ENCODE measurements around the gene AFAP1L2. TPM values are rescaled to one million over a fixed set of nuclear protein-coding genes. Genes with fewer than 3 reads are reported as not detected.

Gene AFAP1L2
- total RNA-seq, 2 experiments from 2014 or later = 0.36 to 0.50 TPM

GRCh38 chr10:114276671-114277070 is 127.6 kb downstream of the AFAP1L2 start:
- POLR2A ChIA-PET = interaction anchor here (0.8 kb wide), 1 partner anchor 31 kb away, joined by 3 read pairs; no protein-coding TSS in a partner anchor

GRCh38 chr10:114276066-114276465 is 128.2 kb downstream of the AFAP1L2 start:
- no peak overlapping the region for H3K27ac ChIP-seq (ENCODE audit: low read depth in 1 of 2, low read length in 2 of 2)
- Mint-ChIP-seq H3K27ac (no peak overlapping the region), H3K4me3 (no peak overlapping the region), H3K36me3 (ENCODE audit: low read depth) (no peaks in the 10 kb centered on the region), H3K4me1 (ENCODE audit: low read depth) (no peaks in the 10 kb centered on the region), H3K27me3 (peaks cover 5% of the 10 kb centered on the region), H3K9me3 (no peaks in the 10 kb centered on the region)
- CTCF ChIA-PET = no interaction called here
- POLR2A ChIA-PET = no interaction called here
- TF ChIP-seq CTCF (IDR thresholded peaks at IDR 0.05) = no peak
- H3K4me3 ChIP-seq (ENCODE audit: low read length) = no peak overlapping the region
- no peaks in the 10 kb centered on the region for H3K4me1 ChIP-seq (ENCODE audit: insufficient read depth, low read length)
- no peaks in the 10 kb centered on the region for H3K27me3 ChIP-seq (ENCODE audit: control insufficient read depth in 1 of 2, insufficient read depth in 2 of 2, low read length in 2 of 2)
- H3K9me3 ChIP-seq (ENCODE audit: control insufficient read depth in 1 of 2, insufficient read depth in 1 of 2, low read length in 2 of 2) = no peaks in the 10 kb centered on the region
- ATAC-seq (ENCODE audit: poor library complexity) (no peak), DNase-seq (no peak)
- H3K36me3 ChIP-seq (ENCODE audit: insufficient read depth, low read length) = no peaks in the 10 kb centered on the region
- intact Hi-C loops (cut with DNase I, micrococcal nuclease) = no loop called here

More at GRCh38 chr10:114276671-114277070, 127.6 kb downstream of the AFAP1L2 start:
- Mint-ChIP-seq H3K36me3 (ENCODE audit: low read depth) (no peaks in the 10 kb centered on the region), H3K9me3 (no peaks in the 10 kb centered on the region), H3K27me3 (peaks cover 5% of the 10 kb centered on the region), H3K4me1 (ENCODE audit: low read depth) (no peaks in the 10 kb centered on the region), H3K27ac (no peak overlapping the region), H3K4me3 (no peak overlapping the region)
- DNase-seq = no peak
- no peak for TF ChIP-seq CTCF (IDR thresholded peaks at IDR 0.05)
- Histone ChIP-seq H3K4me1 (ENCODE audit: insufficient read depth, low read length) (no peaks in the 10 kb centered on the region), H3K36me3 (ENCODE audit: insufficient read depth, low read length) (no peaks in the 10 kb centered on the region), H3K9me3 (ENCODE audit: control insufficient read depth in 1 of 2, insufficient read depth in 1 of 2, low read length in 2 of 2) (no peaks in the 10 kb centered on the region), H3K27me3 (ENCODE audit: control insufficient read depth in 1 of 2, insufficient read depth in 2 of 2, low read length in 2 of 2) (no peaks in the 10 kb centered on the region), H3K4me3 (ENCODE audit: low read length) (no peak overlapping the region), H3K27ac (ENCODE audit: low read depth in 1 of 2, low read length in 2 of 2) (no peak overlapping the region)
- intact Hi-C loops (cut with DNase I, micrococcal nuclease) = no loop called here
- no peak for ATAC-seq (ENCODE audit: poor library complexity)
- CTCF ChIA-PET = no interaction called here

GRCh38 chr10:114274616-114275453 is 129.5 kb downstream of the AFAP1L2 start:
- Mint-ChIP-seq H3K4me1 (ENCODE audit: low read depth) (no peaks in the 10 kb centered on the region), H3K9me3 (no peaks in the 10 kb centered on the region), H3K27me3 (peaks cover 5% of the 10 kb centered on the region), H3K36me3 (ENCODE audit: low read depth) (no peaks in the 10 kb centered on the region), H3K4me3 (no peak overlapping the region), H3K27ac (no peak overlapping the region)
- no peak for DNase-seq
- TF ChIP-seq CTCF (IDR thresholded peaks at IDR 0.05) = no peak
- intact Hi-C loops (cut with DNase I, micrococcal nuclease) = no loop called here
- H3K4me1 ChIP-seq (ENCODE audit: insufficient read depth, low read length) = no peaks in the 10 kb centered on the region
- H3K9me3 ChIP-seq (ENCODE audit: control insufficient read depth in 1 of 2, insufficient read depth in 1 of 2, low read length in 2 of 2) = no peaks in the 10 kb centered on the region
- H3K27me3 ChIP-seq (ENCODE audit: control insufficient read depth in 1 of 2, insufficient read depth in 2 of 2, low read length in 2 of 2) = no peaks in the 10 kb centered on the region
- no peak overlapping the region for H3K4me3 ChIP-seq (ENCODE audit: low read length)
- ChIA-PET CTCF (no interaction called here), POLR2A (no interaction called here)
- no peaks in the 10 kb centered on the region for H3K36me3 ChIP-seq (ENCODE audit: insufficient read depth, low read length)
- no peak overlapping the region for H3K27ac ChIP-seq (ENCODE audit: low read depth in 1 of 2, low read length in 2 of 2)
- ATAC-seq (ENCODE audit: poor library complexity) = no peak
